GM13976 (cell line): Measurements from ENCODE around the gene DNAAF1.

Experiments used
- DNase-seq: peaks from one replicate; pipeline ENCODE4 v3.0.0; 2012; ENCODE audit warnings: low spot score
- CTCF ChIP-seq: IDR thresholded peaks from 2 replicates; pipeline ENCODE4 v1.5.1; 2012; ENCODE audit warnings: borderline replicate concordance, mild to moderate bottlenecking; ENCODE audit not compliant: insufficient read depth; ENCODE audit errors: extremely low read depth, missing control alignments, control extremely low read depth
- in situ Hi-C: fragments of 300-500 bp; cut with MboI; formaldehyde crosslinking; loops from one replicate; pipeline ENCODE4 v1.12.0; 2022; ENCODE audit warnings: low sequenced_read_pairs, mixed read lengths, inconsistent platforms; ENCODE audit not compliant: unreplicated experiment

DNAAF1 gene

GRCh38 chr16:84179612-84180320 lies 34.7 kb downstream of the DNAAF1 start:
- DNase-seq = no peak
- TF ChIP-seq CTCF = no peak
- in situ Hi-C loops = loop anchor here (5.0 to 10.0 kb wide), 2 partner anchors 97 to 205 kb away; no protein-coding TSS in a partner anchor

- in situ Hi-C loops = loop anchor here (5.0 to 10.0 kb wide), 2 partner anchors 98 to 206 kb away; no protein-coding TSS in a partner anchor
- DNase-seq = no peak
- TF ChIP-seq CTCF = no peak
These were observed 35.5 kb downstream of the DNAAF1 start for GRCh38 chr16:84180519-84181140.

GRCh38 chr16:84181144-84181915 lies 36.2 kb downstream of the DNAAF1 start:
- no peak for DNase-seq
- in situ Hi-C loops = loop anchor here (5.0 to 10.0 kb wide), 2 partner anchors 99 to 207 kb away; no protein-coding TSS in a partner anchor
- no peak for TF ChIP-seq CTCF

GRCh38 chr16:84182104-84182503 lies 37.0 kb downstream of the DNAAF1 start:
- in situ Hi-C loops = loop anchor here (5.0 to 10.0 kb wide), 2 partner anchors 100 to 207 kb away; no protein-coding TSS in a partner anchor
- no peak for TF ChIP-seq CTCF
- no peak for DNase-seq

GRCh38 chr16:84182680-84183571 lies 37.8 kb downstream of the DNAAF1 start:
- in situ Hi-C loops = loop anchor here (5.0 to 10.0 kb wide), 2 partner anchors 101 to 208 kb away; no protein-coding TSS in a partner anchor
- TF ChIP-seq CTCF = no peak

More at GRCh38 chr16:84182680-84183571, 37.8 kb downstream of the DNAAF1 start:
- DNase-seq = no peak
